ENCODE measurements around the gene MAGEF1. TPM values are rescaled to one million over a fixed set of nuclear protein-coding genes. Genes with fewer than 3 reads are reported as not detected.
A peak's percentile ranks its signal among the peaks of the same experiment; 100 is the strongest.

MAGEF1 gene
- total and polyA plus RNA-seq, 2 donors (not counting 1 experiment from before 2014, with no cell fraction given) = 9.5 to 26.2 TPM

DNA sequence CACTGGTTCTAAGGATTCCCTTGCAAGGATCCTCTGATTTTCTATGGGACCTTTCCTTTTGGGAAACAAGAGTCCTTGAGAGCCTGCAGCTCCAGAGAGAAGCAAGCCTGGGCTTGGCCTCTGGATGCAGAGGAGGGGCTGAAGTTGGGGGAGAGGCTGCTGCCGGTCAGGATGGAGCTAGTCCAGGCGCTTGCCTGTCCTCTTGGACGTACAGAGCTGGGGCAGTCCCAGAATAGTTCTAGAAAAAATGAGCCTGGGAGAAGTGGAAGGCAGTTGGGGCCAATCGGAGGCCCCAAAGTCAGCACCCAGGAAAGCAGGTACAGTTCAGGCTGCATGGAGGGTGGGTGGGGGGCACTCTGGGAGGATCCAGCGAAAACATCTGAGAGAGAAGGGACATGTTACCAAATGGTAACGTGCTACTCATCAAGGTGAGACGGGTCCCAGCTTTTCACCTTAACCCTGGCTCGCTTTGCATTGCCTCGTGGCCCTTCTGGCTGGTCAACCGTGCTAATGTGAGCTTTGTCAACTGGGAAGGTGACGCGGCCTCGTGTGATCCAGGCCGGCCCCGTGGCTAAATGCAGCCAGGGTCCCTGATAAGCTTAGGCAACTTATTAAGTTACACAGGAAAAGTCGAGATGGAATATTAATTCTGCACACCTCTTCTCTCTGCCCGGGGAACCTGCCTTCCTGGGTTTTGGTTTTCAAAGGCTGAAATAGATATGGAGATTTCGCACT, 38.7 kb upstream of the MAGEF1 start:
- Mint-ChIP-seq H3K27me3 (peaks cover 14% of the 10 kb centered on the region), H3K9me3 (ENCODE audit: insufficient read depth) (no peaks in the 10 kb centered on the region), H3K27ac (no peak overlapping the region), H3K4me1 (peaks cover 2% of the 10 kb centered on the region), H3K4me3 (no peak overlapping the region)
- ChIA-PET POLR2A (interaction anchor here (0.6 kb wide), 1 partner anchor 24 kb away, joined by 4 read pairs; no protein-coding TSS in a partner anchor), CTCF (interaction anchor here (0.8 to 1.1 kb wide), 2 partner anchors 8 to 211 kb away, joined by 3 to 4 read pairs; no protein-coding TSS in a partner anchor)
- no peaks in the 10 kb centered on the region for H3K36me3 ChIP-seq (replicated peaks in 1 of 2; ENCODE audit: control extremely low read depth in 1 of 2, control insufficient read depth in 1 of 2, extremely low read depth in 1 of 2, insufficient read depth in 2 of 2, low read length in 1 of 2)
- TF ChIP-seq, protein P1, sequence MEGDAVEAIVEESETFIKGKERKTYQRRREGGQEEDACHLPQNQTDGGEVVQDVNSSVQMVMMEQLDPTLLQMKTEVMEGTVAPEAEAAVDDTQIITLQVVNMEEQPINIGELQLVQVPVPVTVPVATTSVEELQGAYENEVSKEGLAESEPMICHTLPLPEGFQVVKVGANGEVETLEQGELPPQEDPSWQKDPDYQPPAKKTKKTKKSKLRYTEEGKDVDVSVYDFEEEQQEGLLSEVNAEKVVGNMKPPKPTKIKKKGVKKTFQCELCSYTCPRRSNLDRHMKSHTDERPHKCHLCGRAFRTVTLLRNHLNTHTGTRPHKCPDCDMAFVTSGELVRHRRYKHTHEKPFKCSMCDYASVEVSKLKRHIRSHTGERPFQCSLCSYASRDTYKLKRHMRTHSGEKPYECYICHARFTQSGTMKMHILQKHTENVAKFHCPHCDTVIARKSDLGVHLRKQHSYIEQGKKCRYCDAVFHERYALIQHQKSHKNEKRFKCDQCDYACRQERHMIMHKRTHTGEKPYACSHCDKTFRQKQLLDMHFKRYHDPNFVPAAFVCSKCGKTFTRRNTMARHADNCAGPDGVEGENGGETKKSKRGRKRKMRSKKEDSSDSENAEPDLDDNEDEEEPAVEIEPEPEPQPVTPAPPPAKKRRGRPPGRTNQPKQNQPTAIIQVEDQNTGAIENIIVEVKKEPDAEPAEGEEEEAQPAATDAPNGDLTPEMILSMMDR (IDR thresholded peaks at IDR 0.05) = no peak
- no peak for TF ChIP-seq EZH2 (IDR thresholded peaks at IDR 0.05; ENCODE audit: borderline replicate concordance, insufficient read depth, low read depth, low read length, poor library complexity, severe bottlenecking)
- H3K27ac ChIP-seq (ENCODE audit: low read length in 2 of 2) = no peak overlapping the region
- H4K20me1 ChIP-seq (ENCODE audit: control insufficient read depth, insufficient read depth, low read length, poor library complexity, severe bottlenecking) = no peaks in the 10 kb centered on the region
- DNase-seq = no peak
- no peak overlapping the region for H3K4me2 ChIP-seq (replicated peaks; ENCODE audit: low read depth, low read length, poor library complexity, severe bottlenecking)
- H3K79me2 ChIP-seq (ENCODE audit: control insufficient read depth, insufficient read depth, low read length) = no peaks in the 10 kb centered on the region
- no peak overlapping the region for H3K9ac ChIP-seq (ENCODE audit: low read length)
- no peaks in the 10 kb centered on the region for H3K9me3 ChIP-seq (ENCODE audit: control extremely low read depth in 1 of 3, control insufficient read depth in 2 of 3, insufficient read depth in 1 of 3, low read length in 2 of 3)
- H2AFZ ChIP-seq (ENCODE audit: insufficient read depth, low read depth, low read length, poor library complexity, severe bottlenecking) = no peak overlapping the region
- peaks cover 3 to 7% of the 10 kb centered on the region in 2 donors for H3K4me1 ChIP-seq (ENCODE audit: control insufficient read depth in 2 of 2, insufficient read depth in 2 of 2, low read length in 2 of 2)
- 88% methylated on average over 18 of the region's 18 CpGs for WGBS (ENCODE audit: insufficient coverage)
- no peak for ATAC-seq (ENCODE audit: low read depth)
- H3K4me3 ChIP-seq (ENCODE audit: control extremely low read depth in 1 of 5, extremely low read depth in 1 of 5, insufficient read depth in 1 of 5, low read depth in 2 of 5, low read length in 4 of 5) = no peak overlapping the region
- H3K27me3 ChIP-seq (replicated peaks in 1 of 4; ENCODE audit: control extremely low read depth in 1 of 4, control insufficient read depth in 3 of 4, insufficient read depth in 4 of 4, low read length in 3 of 4) = peaks cover 0 to 9% (median 1%) of the 10 kb centered on the region in 4 experiments
- intact Hi-C loops (cut with micrococcal nuclease) = no loop called here

DNA sequence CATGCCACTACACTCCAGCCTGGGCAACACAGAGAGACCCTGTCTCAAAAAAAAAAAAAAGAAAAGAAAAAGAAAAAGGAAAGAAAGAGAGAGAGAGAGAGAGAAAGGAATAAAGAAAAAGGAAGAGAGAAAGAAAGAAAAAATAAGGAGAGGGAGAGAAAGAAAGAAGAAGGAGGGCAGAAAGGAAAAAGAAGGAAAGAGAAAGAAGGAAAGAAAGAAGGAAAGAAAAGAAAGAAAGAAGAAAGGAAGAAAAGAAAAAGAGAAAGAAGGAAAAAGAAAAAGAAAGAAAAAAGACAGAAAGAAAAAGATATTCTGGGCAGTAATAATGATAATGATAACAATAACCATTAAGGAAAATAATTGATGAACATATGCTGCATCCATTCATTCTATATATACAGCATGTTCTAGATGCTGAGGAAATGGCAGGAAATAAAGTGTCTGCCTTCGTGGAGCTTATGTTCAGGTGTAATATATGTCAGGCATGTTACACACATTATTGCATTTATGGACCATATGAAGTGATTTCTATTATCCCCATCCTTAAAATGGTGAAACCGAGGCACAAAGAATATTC, 37.4 kb upstream of the MAGEF1 start:
- intact Hi-C loops (cut with micrococcal nuclease) = no loop called here
- Mint-ChIP-seq H3K27me3 (peaks cover 20% of the 10 kb centered on the region), H3K4me3 (no peak overlapping the region), H3K27ac (no peak overlapping the region), H3K4me1 (peaks cover 2% of the 10 kb centered on the region), H3K9me3 (ENCODE audit: insufficient read depth) (no peaks in the 10 kb centered on the region)
- Histone ChIP-seq H3K36me3 (replicated peaks in 1 of 2; ENCODE audit: control extremely low read depth in 1 of 2, control insufficient read depth in 1 of 2, extremely low read depth in 1 of 2, insufficient read depth in 2 of 2, low read length in 1 of 2) (no peaks in the 10 kb centered on the region), H3K4me1 (ENCODE audit: control insufficient read depth in 2 of 2, insufficient read depth in 2 of 2, low read length in 2 of 2) (no peaks in the 10 kb centered on the region), H3K4me3 (ENCODE audit: control extremely low read depth in 1 of 5, extremely low read depth in 1 of 5, insufficient read depth in 1 of 5, low read depth in 2 of 5, low read length in 4 of 5) (no peak overlapping the region), H3K27ac (ENCODE audit: low read length in 2 of 2) (no peak overlapping the region), H4K20me1 (ENCODE audit: control insufficient read depth, insufficient read depth, low read length, poor library complexity, severe bottlenecking) (no peaks in the 10 kb centered on the region), H3K9me3 (ENCODE audit: control extremely low read depth in 1 of 3, control insufficient read depth in 2 of 3, insufficient read depth in 1 of 3, low read length in 2 of 3) (no peaks in the 10 kb centered on the region), H3K79me2 (ENCODE audit: control insufficient read depth, insufficient read depth, low read length) (no peaks in the 10 kb centered on the region), H3K4me2 (replicated peaks; ENCODE audit: low read depth, low read length, poor library complexity, severe bottlenecking) (no peak overlapping the region), H3K27me3 (replicated peaks in 1 of 4; ENCODE audit: control extremely low read depth in 1 of 4, control insufficient read depth in 3 of 4, insufficient read depth in 4 of 4, low read length in 3 of 4) (peaks cover 0 to 9% (median 1%) of the 10 kb centered on the region in 4 experiments), H2AFZ (ENCODE audit: insufficient read depth, low read depth, low read length, poor library complexity, severe bottlenecking) (no peak overlapping the region), H3K9ac (ENCODE audit: low read length) (no peak overlapping the region)
- CTCF ChIA-PET = interaction anchor here (0.5 to 1.3 kb wide), 2 partner anchors 187 to 194 kb away, joined by 3 to 4 read pairs; no protein-coding TSS in a partner anchor
- WGBS (ENCODE audit: insufficient coverage) = 100% methylated on average over 1 of the region's 2 CpGs
- ATAC-seq (ENCODE audit: low read depth) (no peak), DNase-seq (no peak)
- TF ChIP-seq, protein P1 (IDR thresholded peaks at IDR 0.05) = peak; percentile 42
- no peak for TF ChIP-seq EZH2 (IDR thresholded peaks at IDR 0.05; ENCODE audit: borderline replicate concordance, insufficient read depth, low read depth, low read length, poor library complexity, severe bottlenecking)
- POLR2A ChIA-PET = no interaction called here
